H9 (cell line): ENCODE data around the gene FAM221B. TPM values are rescaled to one million over a fixed set of nuclear protein-coding genes. Genes with fewer than 3 reads are reported as not detected.

Source experiments
- DNase-seq: peaks from one replicate; pipeline ENCODE4 v3.0.0-alpha.2; 2017
- H2AFZ ChIP-seq: one replicate; pipeline ENCODE4 v1.6.1; 2013; ENCODE audit warnings: mild to moderate bottlenecking, low read length, control low read depth, moderate library complexity
- H2AK5ac ChIP-seq: 2 replicates; pipeline ENCODE4 v1.6.1; 2013; ENCODE audit warnings: low read length, control low read depth, mixed read lengths; ENCODE audit not compliant: insufficient read length
- H2BK120ac ChIP-seq: one replicate; pipeline ENCODE4 v1.6.1; 2013; ENCODE audit warnings: low read depth, mild to moderate bottlenecking, low read length, control low read depth, inconsistent platforms; ENCODE audit not compliant: poor library complexity, severe bottlenecking
- H2BK12ac ChIP-seq: 2 replicates; pipeline ENCODE4 v1.6.1; 2013; ENCODE audit warnings: low read length, control low read depth, mixed read lengths, low read depth; ENCODE audit not compliant: insufficient read length
- H2BK15ac ChIP-seq: 2 replicates; pipeline ENCODE4 v1.6.1; 2013; ENCODE audit warnings: low read depth, low read length, control low read depth
- H2BK20ac ChIP-seq: one replicate; pipeline ENCODE4 v1.6.1; 2013; ENCODE audit warnings: low read depth, mild to moderate bottlenecking, low read length, control low read depth, inconsistent platforms; ENCODE audit not compliant: poor library complexity, severe bottlenecking
- H2BK5ac ChIP-seq: 2 replicates; pipeline ENCODE4 v1.6.1; 2013; ENCODE audit warnings: low read length, control low read depth, mixed read lengths; ENCODE audit not compliant: insufficient read length
- H3K14ac ChIP-seq: 2 replicates; pipeline ENCODE4 v1.6.1; 2013; ENCODE audit warnings: low read length, control low read depth; ENCODE audit not compliant: insufficient read depth
- H3K18ac ChIP-seq: 2 replicates; pipeline ENCODE4 v1.6.1; 2013; ENCODE audit warnings: low read depth, mild to moderate bottlenecking, mixed read lengths, low read length, control low read depth; ENCODE audit not compliant: insufficient read length
- H3K23ac ChIP-seq: 2 replicates; pipeline ENCODE4 v1.6.1; 2013; ENCODE audit warnings: low read length, control low read depth, mixed read lengths, low read depth; ENCODE audit not compliant: insufficient read length
- H3K23me2 ChIP-seq: 2 replicates; pipeline ENCODE4 v1.6.1; 2013; ENCODE audit warnings: low read depth, mild to moderate bottlenecking, mixed read lengths, low read length, control low read depth; ENCODE audit not compliant: insufficient read length, poor library complexity, severe bottlenecking
- H3K27ac ChIP-seq: 2 replicates; pipeline ENCODE4 v1.5.1; 2013; ENCODE audit warnings: low read length, control low read depth, mixed read lengths, low read depth; ENCODE audit not compliant: insufficient read length
- H3K27me3 ChIP-seq: 2 replicates; pipeline ENCODE4 v1.6.1; 2013; ENCODE audit warnings: low read length, control low read depth, inconsistent platforms; ENCODE audit not compliant: insufficient read depth
- H3K4ac ChIP-seq: 2 replicates; pipeline ENCODE4 v1.6.1; 2013; ENCODE audit warnings: low read depth, mild to moderate bottlenecking, control low read depth, inconsistent platforms, low read length, moderate library complexity
- H3K4me1 ChIP-seq: 2 replicates; pipeline ENCODE4 v1.6.1; 2013; ENCODE audit warnings: low read length, control low read depth, inconsistent platforms; ENCODE audit not compliant: insufficient read depth
- H3K4me2 ChIP-seq: 2 replicates; pipeline ENCODE4 v1.6.1; 2013; ENCODE audit warnings: low read length, control low read depth, mixed read lengths; ENCODE audit not compliant: insufficient read length, insufficient read depth
- H3K56ac ChIP-seq: 2 replicates; pipeline ENCODE4 v1.6.1; 2013; ENCODE audit warnings: low read depth, mild to moderate bottlenecking, mixed read lengths, low read length, control low read depth; ENCODE audit not compliant: insufficient read length
- H3K79me1 ChIP-seq: 2 replicates; pipeline ENCODE4 v1.6.1; 2013; ENCODE audit warnings: low read depth, mild to moderate bottlenecking, moderate library complexity, low read length, control low read depth, inconsistent platforms; ENCODE audit not compliant: insufficient read depth, poor library complexity, severe bottlenecking
- H3K79me2 ChIP-seq: 2 replicates; pipeline ENCODE4 v1.6.1; 2013; ENCODE audit warnings: low read length, control low read depth, inconsistent platforms; ENCODE audit not compliant: insufficient read depth
- H3K9ac ChIP-seq: 2 replicates; pipeline ENCODE4 v1.6.1; 2013; ENCODE audit warnings: low read length, control low read depth, mixed read lengths; ENCODE audit not compliant: insufficient read length; ENCODE audit errors: extremely low read depth
- H3K9me3 ChIP-seq: one replicate; pipeline ENCODE4 v1.6.1; 2013; ENCODE audit warnings: low read depth, low read length, inconsistent platforms; ENCODE audit not compliant: control insufficient read depth
- H3T11ph ChIP-seq: one replicate; pipeline ENCODE4 v1.6.1; 2013; ENCODE audit warnings: mild to moderate bottlenecking, low read length, control low read depth, inconsistent platforms
- H4K20me1 ChIP-seq: one replicate; pipeline ENCODE4 v1.6.1; 2013; ENCODE audit not compliant: control insufficient read depth, insufficient read length, insufficient read depth
- H4K5ac ChIP-seq: 2 replicates; pipeline ENCODE4 v1.6.1; 2013; ENCODE audit warnings: low read depth, mild to moderate bottlenecking, mixed read lengths, low read length, control low read depth; ENCODE audit not compliant: insufficient read length
- H4K8ac ChIP-seq: replicated peaks from 2 replicates; pipeline ENCODE4 v1.6.1; 2013; ENCODE audit warnings: low read length, control low read depth, mixed read lengths, low read depth; ENCODE audit not compliant: insufficient read length
- H4K91ac ChIP-seq: 2 replicates; pipeline ENCODE4 v1.6.1; 2013; ENCODE audit warnings: low read depth, mild to moderate bottlenecking, moderate library complexity, mixed read lengths, low read length, control low read depth; ENCODE audit not compliant: insufficient read length
- H3K27ac Mint-ChIP-seq, 3 experiments: 2 replicates in 2 of 3; 3 replicates in 1 of 3; pipeline ENCODE4 v1.8.0; 2020 to 2021; ENCODE audit warnings: mixed read lengths in 3 of 3, mild to moderate bottlenecking in 1 of 3, moderate library complexity in 1 of 3
- H3K27me3 Mint-ChIP-seq: 2 replicates; pipeline ENCODE4 v1.8.0; 2021; ENCODE audit warnings: low read depth, mild to moderate bottlenecking, moderate library complexity, mixed read lengths
- H3K36me3 Mint-ChIP-seq, 3 experiments: 2 replicates in 2 of 3; 3 replicates in 1 of 3; pipeline ENCODE4 v1.8.0; 2020 to 2021; ENCODE audit warnings: low read depth in 3 of 3, mixed read lengths in 3 of 3; ENCODE audit not compliant: insufficient read depth in 1 of 3
- H3K4me1 Mint-ChIP-seq, 2 experiments: 2 replicates each; pipeline ENCODE4 v1.8.0; 2020; ENCODE audit warnings: mixed read lengths in 2 of 2
- H3K4me3 Mint-ChIP-seq, 2 experiments: 2 replicates in 1 of 2; 3 replicates in 1 of 2; pipeline ENCODE4 v1.8.0; 2020 to 2021; ENCODE audit warnings: mild to moderate bottlenecking in 2 of 2, mixed read lengths in 2 of 2, moderate library complexity in 1 of 2
- H3K9me3 Mint-ChIP-seq, 2 experiments: 2 replicates in 1 of 2; 3 replicates in 1 of 2; pipeline ENCODE4 v1.8.0; 2020; ENCODE audit warnings: mild to moderate bottlenecking in 2 of 2, mixed read lengths in 2 of 2, moderate library complexity in 1 of 2
- WGBS: extraction: QIAGEN DNeasy Blood & Tissue Kit; methylation state at CpG from one replicate; pipeline ENCODE4 v1.1.7; 2013; ENCODE audit warnings: missing lambda C conversion rate, low lambda C conversion rate, mixed read lengths; ENCODE audit not compliant: insufficient read length; ENCODE audit errors: extremely low coverage; 5-methylcytosine and 5-hydroxymethylcytosine counted together
- total RNA-seq: library from RNA; stranded (reverse); gene quantifications from 2 replicates; pipeline ENCODE4 v1.2.1, GENCODE V29; 2021
- TF ChIP-seq, protein P1 (sequence below): fragments of 200-600 bp; sonication (generic); conservative IDR thresholded peaks from 3 replicates; pipeline ENCODE4 v1.8.0; 2021; ENCODE audit warnings: antibody characterized with exemption, mild to moderate bottlenecking

Gene FAM221B
- total RNA-seq, 1 experiment from 2014 or later, result not detected

DNA sequence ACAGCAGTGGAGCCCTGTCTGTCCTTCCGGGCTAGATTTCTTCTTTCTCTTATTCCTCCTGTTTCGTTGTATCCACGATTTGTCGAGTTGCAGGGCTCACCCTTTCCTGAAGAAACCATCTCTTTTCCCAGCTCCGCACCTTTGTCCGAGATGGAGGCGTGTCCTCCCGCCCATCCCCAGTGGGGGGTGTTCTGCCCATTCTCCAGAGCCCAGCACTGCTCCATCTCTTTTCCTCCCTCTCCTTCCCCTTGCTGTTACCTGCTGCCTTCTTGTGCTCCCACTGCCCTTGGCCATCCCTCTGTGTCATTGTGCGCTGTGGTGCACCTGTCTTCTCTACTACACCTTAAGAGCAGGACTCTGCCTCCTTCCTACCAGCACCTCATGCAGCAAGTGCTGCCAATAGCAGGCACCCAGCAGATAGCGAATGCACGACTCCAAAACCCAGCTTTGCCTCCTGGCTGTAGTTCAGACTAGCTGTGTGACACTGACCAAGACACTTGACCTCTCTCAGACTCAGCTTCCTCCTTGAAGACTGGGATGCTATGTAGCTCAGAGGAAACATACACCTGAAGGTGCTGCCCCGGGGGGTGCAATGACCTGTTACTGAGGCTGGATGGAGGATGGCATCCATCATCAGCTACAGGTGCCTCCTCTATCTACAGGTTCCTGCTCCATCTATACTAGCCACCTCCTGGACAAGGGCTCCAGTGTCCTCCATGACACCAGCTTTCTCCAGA lies 32.8 kb upstream of the FAM221B start:
- Mint-ChIP-seq H3K4me1 (peaks cover 6% of the 10 kb centered on the region in 2 experiments), H3K27me3 (peaks cover 42% of the 10 kb centered on the region), H3K4me3 (no peak overlapping the region), H3K36me3 (no peaks in the 10 kb centered on the region), H3K27ac (no peak overlapping the region), H3K9me3 (no peaks in the 10 kb centered on the region)
- H4K20me1 ChIP-seq, result no peaks in the 10 kb centered on the region
- H2AFZ ChIP-seq, result no peak overlapping the region
- TF ChIP-seq, protein P1, sequence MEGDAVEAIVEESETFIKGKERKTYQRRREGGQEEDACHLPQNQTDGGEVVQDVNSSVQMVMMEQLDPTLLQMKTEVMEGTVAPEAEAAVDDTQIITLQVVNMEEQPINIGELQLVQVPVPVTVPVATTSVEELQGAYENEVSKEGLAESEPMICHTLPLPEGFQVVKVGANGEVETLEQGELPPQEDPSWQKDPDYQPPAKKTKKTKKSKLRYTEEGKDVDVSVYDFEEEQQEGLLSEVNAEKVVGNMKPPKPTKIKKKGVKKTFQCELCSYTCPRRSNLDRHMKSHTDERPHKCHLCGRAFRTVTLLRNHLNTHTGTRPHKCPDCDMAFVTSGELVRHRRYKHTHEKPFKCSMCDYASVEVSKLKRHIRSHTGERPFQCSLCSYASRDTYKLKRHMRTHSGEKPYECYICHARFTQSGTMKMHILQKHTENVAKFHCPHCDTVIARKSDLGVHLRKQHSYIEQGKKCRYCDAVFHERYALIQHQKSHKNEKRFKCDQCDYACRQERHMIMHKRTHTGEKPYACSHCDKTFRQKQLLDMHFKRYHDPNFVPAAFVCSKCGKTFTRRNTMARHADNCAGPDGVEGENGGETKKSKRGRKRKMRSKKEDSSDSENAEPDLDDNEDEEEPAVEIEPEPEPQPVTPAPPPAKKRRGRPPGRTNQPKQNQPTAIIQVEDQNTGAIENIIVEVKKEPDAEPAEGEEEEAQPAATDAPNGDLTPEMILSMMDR, result no peak
- no peaks in the 10 kb centered on the region for H3K23me2 ChIP-seq
- DNase-seq, result no peak
- H3K56ac ChIP-seq, result no peak overlapping the region
- no peak overlapping the region for H3K4me2 ChIP-seq
- no peak overlapping the region for H3T11ph ChIP-seq
- no peak overlapping the region for H3K4ac ChIP-seq
- no CpG with 5 or more reads among the region's 12 CpGs for WGBS
- no peak overlapping the region for H3K14ac ChIP-seq
- H2BK120ac ChIP-seq, result no peak overlapping the region
- H3K9me3 ChIP-seq, result no peaks in the 10 kb centered on the region
- H4K91ac ChIP-seq, result no peak overlapping the region
- H2BK12ac ChIP-seq, result no peak overlapping the region
- no peak overlapping the region for H3K23ac ChIP-seq
- no peak overlapping the region for H3K9ac ChIP-seq
- H3K79me2 ChIP-seq, result no peaks in the 10 kb centered on the region
- no peaks in the 10 kb centered on the region for H3K27me3 ChIP-seq
- no peaks in the 10 kb centered on the region for H3K4me1 ChIP-seq
- no peak overlapping the region for H2BK20ac ChIP-seq
- no peak overlapping the region for H2BK5ac ChIP-seq
- no peaks in the 10 kb centered on the region for H3K79me1 ChIP-seq
- H4K8ac ChIP-seq, result no peak overlapping the region
- no peak overlapping the region for H2AK5ac ChIP-seq
- H3K27ac ChIP-seq, result no peak overlapping the region
- no peak overlapping the region for H3K18ac ChIP-seq
- no peak overlapping the region for H4K5ac ChIP-seq
- H2BK15ac ChIP-seq, result no peak overlapping the region
